Activated T-helper 1 cell treated with anti-CD3 and anti-CD28 coated beads, Interleukin-12 subunit alpha, Interleukin-12 subunit beta, Interleukin-2, Interleukin-4 antibody, amounts not matched to agents 30 ng/mL and 10 ng/mL and 1 ng/mL, durations not matched to agents 14 hours and 24 hours and 36 hours (primary cell): ENCODE measurements around the gene FXYD1. TPM values are rescaled to one million over a fixed set of nuclear protein-coding genes. Genes with fewer than 3 reads are reported as not detected.

Source experiments
- DNase-seq: peaks from one replicate; pipeline ENCODE4 v3.0.0; 2021; ENCODE audit warnings: low spot score
- H3K27ac Mint-ChIP-seq: one replicate; pipeline ENCODE4 v1.8.0; 2021; ENCODE audit warnings: mild to moderate bottlenecking, mixed read lengths
- H3K27me3 Mint-ChIP-seq: one replicate; pipeline ENCODE4 v1.8.0; 2022; ENCODE audit warnings: mild to moderate bottlenecking, moderate library complexity, mixed read lengths; ENCODE audit not compliant: insufficient read depth
- H3K36me3 Mint-ChIP-seq: one replicate; pipeline ENCODE4 v1.8.0; 2021; ENCODE audit warnings: low read depth, mixed read lengths
- H3K4me1 Mint-ChIP-seq: one replicate; pipeline ENCODE4 v1.8.0; 2021; ENCODE audit warnings: low read depth, mixed read lengths
- H3K4me3 Mint-ChIP-seq: one replicate; pipeline ENCODE4 v1.8.0; 2021; ENCODE audit warnings: mild to moderate bottlenecking, moderate library complexity, mixed read lengths
- H3K9me3 Mint-ChIP-seq: one replicate; pipeline ENCODE4 v1.8.0; 2021; ENCODE audit warnings: mixed read lengths
- intact Hi-C: fragments of 100-400 bp; cut with micrococcal nuclease; formaldehyde crosslinking; loops from one replicate; pipeline ENCODE4 v1.15.1; 2024
- total RNA-seq: library from RNA; stranded (reverse); gene quantifications from 2 replicates; pipeline ENCODE4 v1.2.3, GENCODE V29; 2022

FXYD1 gene
- total RNA-seq = not detected in 2 replicates

GRCh38 chr19:35138305-35138892 is at the start of gene FXYD1:
Gene FXYD1 (plus strand): TSS chr19:35138824. CDS start chr19:35140080, 1,256 bp downstream.
- H3K27me3 Mint-ChIP-seq = peaks cover 4% of the 10 kb centered on the region
- H3K4me3 Mint-ChIP-seq = no peak within 1 kb of the TSS
- no peaks in the 10 kb centered on the region for H3K36me3 Mint-ChIP-seq
- DNase-seq = no peak
- H3K4me1 Mint-ChIP-seq = peaks cover 25% of the 10 kb centered on the region
- intact Hi-C loops = no loop called here
- H3K9me3 Mint-ChIP-seq = no peaks in the 10 kb centered on the region
- H3K27ac Mint-ChIP-seq = no peak within 1 kb of the TSS

- peaks cover 3% of the 10 kb centered on the region for H3K27me3 Mint-ChIP-seq
- H3K36me3 Mint-ChIP-seq = no peaks in the 10 kb centered on the region
- no peak for DNase-seq
- intact Hi-C loops = no loop called here
- H3K9me3 Mint-ChIP-seq = no peaks in the 10 kb centered on the region
- no peak overlapping the region for H3K4me3 Mint-ChIP-seq
- H3K4me1 Mint-ChIP-seq = no peaks in the 10 kb centered on the region
- H3K27ac Mint-ChIP-seq = no peak overlapping the region
Observed at GRCh38 chr19:35089554-35089953, 49.1 kb upstream of the FXYD1 start.

- no peak overlapping the region for H3K4me3 Mint-ChIP-seq
- peaks cover 3% of the 10 kb centered on the region for H3K27me3 Mint-ChIP-seq
- no peaks in the 10 kb centered on the region for H3K36me3 Mint-ChIP-seq
- no peak for DNase-seq
- no peak overlapping the region for H3K27ac Mint-ChIP-seq
- no peaks in the 10 kb centered on the region for H3K9me3 Mint-ChIP-seq
- intact Hi-C loops = loop anchor here (1.0 to 2.0 kb wide), 3 partner anchors 23 to 117 kb away; no protein-coding TSS in a partner anchor
- no peaks in the 10 kb centered on the region for H3K4me1 Mint-ChIP-seq
Observed at GRCh38 chr19:35090160-35090505, 48.5 kb upstream of the FXYD1 start.

GRCh38 chr19:35090506-35091214 is 48.0 kb upstream of the FXYD1 start:
- Mint-ChIP-seq H3K36me3 (no peaks in the 10 kb centered on the region), H3K4me3 (no peak overlapping the region), H3K27me3 (peaks cover 3% of the 10 kb centered on the region), H3K4me1 (no peaks in the 10 kb centered on the region), H3K27ac (no peak overlapping the region), H3K9me3 (no peaks in the 10 kb centered on the region)
- no peak for DNase-seq
- intact Hi-C loops = loop anchor here (1.0 to 2.0 kb wide), 3 partner anchors 23 to 117 kb away; no protein-coding TSS in a partner anchor

- peaks cover 3% of the 10 kb centered on the region for H3K27me3 Mint-ChIP-seq
- no peak overlapping the region for H3K27ac Mint-ChIP-seq
- H3K36me3 Mint-ChIP-seq = no peaks in the 10 kb centered on the region
- no peaks in the 10 kb centered on the region for H3K4me1 Mint-ChIP-seq
- no peaks in the 10 kb centered on the region for H3K9me3 Mint-ChIP-seq
- no peak for DNase-seq
- H3K4me3 Mint-ChIP-seq = no peak overlapping the region
- intact Hi-C loops = no loop called here
Observed at GRCh38 chr19:35093430-35093829, 45.2 kb upstream of the FXYD1 start.

GRCh38 chr19:35093941-35094647 is 44.5 kb upstream of the FXYD1 start:
- no peaks in the 10 kb centered on the region for H3K4me1 Mint-ChIP-seq
- no peak overlapping the region for H3K4me3 Mint-ChIP-seq
- DNase-seq = no peak
- no peaks in the 10 kb centered on the region for H3K9me3 Mint-ChIP-seq
- no peak overlapping the region for H3K27ac Mint-ChIP-seq
- intact Hi-C loops = no loop called here
- H3K27me3 Mint-ChIP-seq = peaks cover 3% of the 10 kb centered on the region
- no peaks in the 10 kb centered on the region for H3K36me3 Mint-ChIP-seq

- Mint-ChIP-seq H3K9me3 (no peaks in the 10 kb centered on the region), H3K27me3 (peaks cover 3% of the 10 kb centered on the region), H3K4me1 (no peaks in the 10 kb centered on the region), H3K4me3 (no peak overlapping the region), H3K36me3 (no peaks in the 10 kb centered on the region), H3K27ac (no peak overlapping the region)
- no peak for DNase-seq
- intact Hi-C loops = no loop called here
Observed at GRCh38 chr19:35094656-35095055, 44.0 kb upstream of the FXYD1 start.

GRCh38 chr19:35095667-35096368 is 42.8 kb upstream of the FXYD1 start:
- Mint-ChIP-seq H3K36me3 (no peaks in the 10 kb centered on the region), H3K4me3 (no peak overlapping the region), H3K4me1 (no peaks in the 10 kb centered on the region), H3K9me3 (no peaks in the 10 kb centered on the region), H3K27ac (no peak overlapping the region), H3K27me3 (peaks cover 3% of the 10 kb centered on the region)
- no peak for DNase-seq
- intact Hi-C loops = no loop called here

- Mint-ChIP-seq H3K9me3 (no peaks in the 10 kb centered on the region), H3K27ac (no peak overlapping the region), H3K4me3 (no peak overlapping the region), H3K27me3 (no peaks in the 10 kb centered on the region), H3K36me3 (no peaks in the 10 kb centered on the region), H3K4me1 (no peaks in the 10 kb centered on the region)
- no peak for DNase-seq
- intact Hi-C loops = no loop called here
Observed at GRCh38 chr19:35098413-35099049, 40.1 kb upstream of the FXYD1 start.

GRCh38 chr19:35099155-35099896 is 39.3 kb upstream of the FXYD1 start:
- H3K4me3 Mint-ChIP-seq = no peak overlapping the region
- H3K4me1 Mint-ChIP-seq = no peaks in the 10 kb centered on the region
- H3K9me3 Mint-ChIP-seq = no peaks in the 10 kb centered on the region
- H3K36me3 Mint-ChIP-seq = no peaks in the 10 kb centered on the region
- DNase-seq = no peak
- H3K27me3 Mint-ChIP-seq = no peaks in the 10 kb centered on the region
- no peak overlapping the region for H3K27ac Mint-ChIP-seq
- intact Hi-C loops = no loop called here

GRCh38 chr19:35099897-35100275 is 38.7 kb upstream of the FXYD1 start:
- H3K27ac Mint-ChIP-seq = no peak overlapping the region
- intact Hi-C loops = no loop called here
- no peaks in the 10 kb centered on the region for H3K9me3 Mint-ChIP-seq
- no peak overlapping the region for H3K4me3 Mint-ChIP-seq
- H3K36me3 Mint-ChIP-seq = no peaks in the 10 kb centered on the region
- no peak for DNase-seq
- no peaks in the 10 kb centered on the region for H3K27me3 Mint-ChIP-seq
- H3K4me1 Mint-ChIP-seq = no peaks in the 10 kb centered on the region
